SK-N-SH (cell line): ENCODE data around the gene LRRC66.

Experiments
- EP300 ChIP-seq, 2 experiments: IDR thresholded peaks; 2 replicates each; pipeline versions ENCODE4 v1.4.0 to v1.6.1; 2012; ENCODE audit warnings: borderline replicate concordance in 1 of 2, low read depth in 1 of 2, low read length in 1 of 2
- EZH2phosphoT487 ChIP-seq: fragments of 200-600 bp; sonication (generic); IDR thresholded peaks from 2 replicates; pipeline ENCODE4 v1.6.1; 2017; ENCODE audit warnings: low read depth, mixed run types, mild to moderate bottlenecking, antibody characterized with exemption, moderate library complexity, borderline replicate concordance
- GABPA ChIP-seq: IDR thresholded peaks from 2 replicates; pipeline ENCODE4 v1.4.0; 2012; ENCODE audit warnings: low read depth, mild to moderate bottlenecking
- NFIC ChIP-seq: IDR thresholded peaks from 2 replicates; pipeline ENCODE4 v1.4.0; 2012; ENCODE audit warnings: borderline replicate concordance
- TF ChIP-seq, protein P1 (sequence below): fragments of 200-600 bp; sonication (generic); IDR thresholded peaks from 2 replicates; pipeline ENCODE4 v1.6.1; 2017; ENCODE audit warnings: antibody characterized with exemption, mild to moderate bottlenecking, moderate library complexity
- TF ChIP-seq, protein P2 (sequence below): fragments of 150-350 bp; IDR thresholded peaks from 2 replicates; pipeline ENCODE4 v1.6.1; 2017; ENCODE audit warnings: antibody characterized with exemption, low read length, low read depth, borderline replicate concordance
- TF ChIP-seq, protein P3 (sequence below): IDR thresholded peaks from 2 replicates; pipeline ENCODE4 v1.4.0; 2012; ENCODE audit warnings: low read depth

DNA sequence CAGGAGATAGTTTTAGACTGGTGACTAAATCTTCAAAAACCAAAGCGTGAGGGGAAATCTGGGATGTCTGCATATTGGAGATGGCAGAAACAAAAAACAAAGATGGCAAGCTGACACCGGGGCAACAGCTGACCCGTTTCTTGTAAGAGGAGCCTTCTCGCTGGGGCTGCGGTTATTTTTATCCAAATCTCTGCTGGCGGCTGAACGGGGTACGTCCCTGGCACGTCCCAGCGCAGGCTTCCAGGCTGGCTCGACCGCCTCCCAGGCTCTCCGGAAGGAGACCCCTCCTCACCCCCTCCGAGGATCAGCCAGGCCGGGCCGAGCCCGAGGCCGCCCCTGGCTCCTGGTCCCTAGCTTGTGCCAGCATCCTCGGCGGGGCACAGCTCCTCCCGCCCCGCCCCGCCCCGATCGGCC is 17.5 kb upstream of the LRRC66 start:
- TF ChIP-seq, protein P1, sequence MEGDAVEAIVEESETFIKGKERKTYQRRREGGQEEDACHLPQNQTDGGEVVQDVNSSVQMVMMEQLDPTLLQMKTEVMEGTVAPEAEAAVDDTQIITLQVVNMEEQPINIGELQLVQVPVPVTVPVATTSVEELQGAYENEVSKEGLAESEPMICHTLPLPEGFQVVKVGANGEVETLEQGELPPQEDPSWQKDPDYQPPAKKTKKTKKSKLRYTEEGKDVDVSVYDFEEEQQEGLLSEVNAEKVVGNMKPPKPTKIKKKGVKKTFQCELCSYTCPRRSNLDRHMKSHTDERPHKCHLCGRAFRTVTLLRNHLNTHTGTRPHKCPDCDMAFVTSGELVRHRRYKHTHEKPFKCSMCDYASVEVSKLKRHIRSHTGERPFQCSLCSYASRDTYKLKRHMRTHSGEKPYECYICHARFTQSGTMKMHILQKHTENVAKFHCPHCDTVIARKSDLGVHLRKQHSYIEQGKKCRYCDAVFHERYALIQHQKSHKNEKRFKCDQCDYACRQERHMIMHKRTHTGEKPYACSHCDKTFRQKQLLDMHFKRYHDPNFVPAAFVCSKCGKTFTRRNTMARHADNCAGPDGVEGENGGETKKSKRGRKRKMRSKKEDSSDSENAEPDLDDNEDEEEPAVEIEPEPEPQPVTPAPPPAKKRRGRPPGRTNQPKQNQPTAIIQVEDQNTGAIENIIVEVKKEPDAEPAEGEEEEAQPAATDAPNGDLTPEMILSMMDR = no peak
- TF ChIP-seq, protein P2, sequence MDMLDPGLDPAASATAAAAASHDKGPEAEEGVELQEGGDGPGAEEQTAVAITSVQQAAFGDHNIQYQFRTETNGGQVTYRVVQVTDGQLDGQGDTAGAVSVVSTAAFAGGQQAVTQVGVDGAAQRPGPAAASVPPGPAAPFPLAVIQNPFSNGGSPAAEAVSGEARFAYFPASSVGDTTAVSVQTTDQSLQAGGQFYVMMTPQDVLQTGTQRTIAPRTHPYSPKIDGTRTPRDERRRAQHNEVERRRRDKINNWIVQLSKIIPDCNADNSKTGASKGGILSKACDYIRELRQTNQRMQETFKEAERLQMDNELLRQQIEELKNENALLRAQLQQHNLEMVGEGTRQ = no peak
- TF ChIP-seq NFIC (no peak), GABPA (no peak), EZH2phosphoT487 (no peak), EP300 (IDR thresholded peaks at IDR 0.05; ENCODE audit: borderline replicate concordance in 1 of 2, low read depth in 1 of 2, low read length in 1 of 2) (no peak)
- TF ChIP-seq, protein P3, sequence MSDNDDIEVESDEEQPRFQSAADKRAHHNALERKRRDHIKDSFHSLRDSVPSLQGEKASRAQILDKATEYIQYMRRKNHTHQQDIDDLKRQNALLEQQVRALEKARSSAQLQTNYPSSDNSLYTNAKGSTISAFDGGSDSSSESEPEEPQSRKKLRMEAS = peak; percentile 38; the same call in 1 of the 2 replicates
